Body of pancreas (tissue), 4 donors: Measurements from ENCODE around the gene OGFOD2. TPM values are rescaled to one million over a fixed set of nuclear protein-coding genes. Genes with fewer than 3 reads are reported as not detected.

Experiments
- ATAC-seq: fragments of 150-250 bp; one replicate; pipeline ENCODE4 v1.9.1; 2016
- DNase-seq, 4 donors: peaks; one replicate each; pipeline ENCODE4 v3.0.0-alpha.2; 2019
- H3K27ac ChIP-seq, 4 donors: fragments of 200-600 bp; sonication (generic); 1 replicate in 3 of 4; 2 replicates in 1 of 4; pipeline versions ENCODE4 v1.5.1 to v1.6.1; 2016 to 2019; ENCODE audit warnings: mild to moderate bottlenecking in 1 of 4, mixed read lengths in 1 of 4, moderate library complexity in 1 of 4
- H3K27me3 ChIP-seq, 2 donors: fragments of 200-600 bp; sonication (generic); one replicate each; pipeline ENCODE4 v1.6.0; 2016; ENCODE audit warnings: mild to moderate bottlenecking in 1 of 2
- H3K36me3 ChIP-seq, 2 donors: fragments of 200-600 bp; sonication (generic); replicated peaks in 1 of 2; 2 replicates each; pipeline ENCODE4 v1.5.1; 2016; ENCODE audit warnings: low read depth in 2 of 2; ENCODE audit not compliant: insufficient read depth in 1 of 2
- H3K4me1 ChIP-seq: fragments of 200-600 bp; sonication (generic); one replicate; pipeline ENCODE4 v1.6.0; 2016
- H3K4me3 ChIP-seq, 2 donors: fragments of 200-600 bp; sonication (generic); 1 replicate in 1 of 2; 2 replicates in 1 of 2; pipeline ENCODE4 v1.5.1; 2016 to 2019
- H3K9me3 ChIP-seq, 3 donors: fragments of 200-600 bp; sonication (generic); 1 replicate in 2 of 3; 2 replicates in 1 of 3; pipeline ENCODE4 v1.5.1; 2016
- CTCF ChIP-seq, 7 experiments: fragments of 450-650 bp in 4 of 7; fragments of 200-600 bp in 3 of 7; sonication (generic) in 3 of 7; IDR thresholded peaks; one replicate each; pipeline ENCODE4 v1.5.1; 2016 to 2019; ENCODE audit warnings: antibody characterized with exemption in 7 of 7
- POLR2A ChIP-seq, 3 donors: fragments of 450-650 bp; IDR thresholded peaks; one replicate each; pipeline ENCODE4 v1.6.1; 2016; ENCODE audit warnings: antibody characterized with exemption in 3 of 3, mild to moderate bottlenecking in 2 of 3
- WGBS, 2 donors: methylation state at CpG; one replicate each; pipeline ENCODE4 v1.1.5; 2017; 5-methylcytosine and 5-hydroxymethylcytosine counted together
- intact Hi-C: fragments of 100-400 bp; cut with DNase I; formaldehyde crosslinking; loops from one replicate; pipeline ENCODE4 v1.15.1; 2023
- total RNA-seq, 2 donors: library from RNA; depleted of rRNA; stranded (reverse); fragments of >200 nt; gene quantifications; one replicate each; pipeline ENCODE4 v1.1.0, GENCODE V29; 2016

The OGFOD2 gene
- total RNA-seq, 2 donors from 2014 or later: 8.6 to 25.4 TPM

GRCh38 chr12:122963941-122964265 is 11.1 kb upstream of the OGFOD2 start:
- Histone ChIP-seq H3K4me3 (no peak overlapping the region), H3K4me1 (peaks cover 53% of the 10 kb centered on the region), H3K9me3 (no peaks in the 10 kb centered on the region), H3K27me3 (no peaks in the 10 kb centered on the region), H3K27ac (peak overlapping the region in 3 of 4 donors; percentile 15 to 29 (median 18)), H3K36me3 (no peaks in the 10 kb centered on the region)
- no peak for ATAC-seq
- peak; percentile 56 to 79 (median 71) for DNase-seq
- no peak for TF ChIP-seq CTCF (IDR thresholded peaks at IDR 0.05)
- no peak for TF ChIP-seq POLR2A (IDR thresholded peaks at IDR 0.05)
- intact Hi-C loops: no loop called here
- WGBS, 2 donors: 0 to 10% methylated on average over 2 to 8 of the region's 8 CpGs

GRCh38 chr12:122964439-122965257 is 10.4 kb upstream of the OGFOD2 start:
- Histone ChIP-seq H3K4me1 (peaks cover 58% of the 10 kb centered on the region), H3K36me3 (no peaks in the 10 kb centered on the region), H3K27me3 (no peaks in the 10 kb centered on the region), H3K27ac (peak overlapping the region in 1 of 4 donors; percentile 29), H3K9me3 (no peaks in the 10 kb centered on the region), H3K4me3 (no peak overlapping the region)
- 80 to 88% methylated on average over 12 to 19 of the region's 19 CpGs for WGBS, 2 donors
- no peak for ATAC-seq
- DNase-seq: no peak
- intact Hi-C loops: no loop called here
- TF ChIP-seq CTCF (IDR thresholded peaks at IDR 0.05) (no peak), POLR2A (IDR thresholded peaks at IDR 0.05) (no peak)

- H3K4me3 ChIP-seq: no peak overlapping the region
- H3K27ac ChIP-seq: no peak overlapping the region
- no peaks in the 10 kb centered on the region for H3K36me3 ChIP-seq
- no peaks in the 10 kb centered on the region for H3K27me3 ChIP-seq
- no peak for DNase-seq
- 56% methylated on average over 10 to 12 of the region's 12 CpGs for WGBS, 2 donors
- peaks cover 59% of the 10 kb centered on the region for H3K4me1 ChIP-seq
- intact Hi-C loops: no loop called here
- TF ChIP-seq POLR2A (IDR thresholded peaks at IDR 0.05) (no peak), CTCF (IDR thresholded peaks at IDR 0.05) (no peak)
- H3K9me3 ChIP-seq: no peaks in the 10 kb centered on the region
- no peak for ATAC-seq
Measured at GRCh38 chr12:122965321-122965751, 9.7 kb upstream of the OGFOD2 start.

- ATAC-seq (peak; percentile 95), DNase-seq (peak; percentile 97 to 98 (median 97))
- 0 to 5% methylated on average over 4 to 48 of the region's 55 CpGs for WGBS, 2 donors
- Histone ChIP-seq H3K4me3 (peak within 1 kb of the TSS in 1 of 2 donors; percentile 10), H3K27ac (peak within 1 kb of the TSS; percentile 35 to 75 (median 56)), H3K27me3 (no peaks in the 10 kb centered on the region), H3K9me3 (no peaks in the 10 kb centered on the region), H3K4me1 (peaks cover 58% of the 10 kb centered on the region), H3K36me3 (no peaks in the 10 kb centered on the region)
- intact Hi-C loops: no loop called here
- TF ChIP-seq CTCF (IDR thresholded peaks at IDR 0.05): no peak
- peak; percentile 8 to 67 (median 58) for TF ChIP-seq POLR2A (IDR thresholded peaks at IDR 0.05)
Measured at GRCh38 chr12:122965851-122966742, 8.9 kb upstream of the OGFOD2 start, which contains the start of gene ABCB9. TSS of gene ABCB9 (minus strand) at chr12:122966463. CDS start at chr12:122960235, 6,228 bp downstream.
